ENCODE measurements around the gene GPR31. TPM values are rescaled to one million over a fixed set of nuclear protein-coding genes. Genes with fewer than 3 reads are reported as not detected.
"Not testable (repeated sequence)": the region's sequence is repeated elsewhere in the genome, so short reads cannot be mapped to it uniquely, and the experiment has no call there.

GPR31 gene
- total RNA-seq = not detected

- ChIA-PET POLR2A (no interaction called here), CTCF (no interaction called here)
- Mint-ChIP-seq H3K9me3 (ENCODE audit: insufficient read depth) (no peaks in the 10 kb centered on the region), H3K4me3 (no peak within 1 kb of the TSS), H3K36me3 (ENCODE audit: low read depth) (no peaks in the 10 kb centered on the region), H3K4me1 (ENCODE audit: low read depth) (peaks cover 9% of the 10 kb centered on the region), H3K27ac (no peak within 1 kb of the TSS), H3K27me3 (ENCODE audit: low read depth) (peaks cover 8% of the 10 kb centered on the region)
- DNase-seq = no peak
- no peak for ATAC-seq
These were observed at the start of gene GPR31 for GRCh38 chr6:167157863-167158262. TSS of gene GPR31 (minus strand) at chr6:167157980. CDS start at chr6:167157831, 149 bp downstream.

GRCh38 chr6:167207527-167207926 is 49.7 kb upstream of the GPR31 start:
- POLR2A ChIA-PET = no interaction called here
- H3K27ac Mint-ChIP-seq = no peak overlapping the region
- no peaks in the 10 kb centered on the region for H3K4me1 Mint-ChIP-seq (ENCODE audit: low read depth)
- ATAC-seq (no peak), DNase-seq (no peak)
- H3K4me3 Mint-ChIP-seq = no peak overlapping the region
- H3K27me3 Mint-ChIP-seq (ENCODE audit: low read depth) = no peaks in the 10 kb centered on the region
- CTCF ChIA-PET = no interaction called here
- no peaks in the 10 kb centered on the region for H3K9me3 Mint-ChIP-seq (ENCODE audit: insufficient read depth)
- no peaks in the 10 kb centered on the region for H3K36me3 Mint-ChIP-seq (ENCODE audit: low read depth)

GRCh38 chr6:167205316-167205715 is 47.5 kb upstream of the GPR31 start:
- DNase-seq; CTCF ChIA-PET; H3K36me3 Mint-ChIP-seq (ENCODE audit: low read depth); H3K4me3 Mint-ChIP-seq; H3K27ac Mint-ChIP-seq; H3K4me1 Mint-ChIP-seq (ENCODE audit: low read depth); H3K9me3 Mint-ChIP-seq (ENCODE audit: insufficient read depth); ATAC-seq; H3K27me3 Mint-ChIP-seq (ENCODE audit: low read depth); POLR2A ChIA-PET: not testable (repeated sequence)

- H3K4me3 Mint-ChIP-seq; H3K9me3 Mint-ChIP-seq (ENCODE audit: insufficient read depth); H3K27me3 Mint-ChIP-seq (ENCODE audit: low read depth); H3K4me1 Mint-ChIP-seq (ENCODE audit: low read depth); H3K36me3 Mint-ChIP-seq (ENCODE audit: low read depth); CTCF ChIA-PET; DNase-seq; ATAC-seq; H3K27ac Mint-ChIP-seq; POLR2A ChIA-PET: not testable (repeated sequence)
These were observed 46.2 kb upstream of the GPR31 start for GRCh38 chr6:167204059-167204348.

- not testable (repeated sequence) for H3K9me3 Mint-ChIP-seq (ENCODE audit: insufficient read depth)
These were observed 45.7 kb upstream of the GPR31 start for GRCh38 chr6:167203261-167204058.

GRCh38 chr6:167202613-167203012 is 44.8 kb upstream of the GPR31 start:
- H3K27ac Mint-ChIP-seq; H3K4me3 Mint-ChIP-seq; H3K36me3 Mint-ChIP-seq (ENCODE audit: low read depth); CTCF ChIA-PET; DNase-seq; H3K4me1 Mint-ChIP-seq (ENCODE audit: low read depth); POLR2A ChIA-PET; ATAC-seq; H3K9me3 Mint-ChIP-seq (ENCODE audit: insufficient read depth): not testable (repeated sequence)
- H3K27me3 Mint-ChIP-seq (ENCODE audit: low read depth) = peaks cover 13% of the 10 kb centered on the region

More at GRCh38 chr6:167203261-167204058, 45.7 kb upstream of the GPR31 start:
- H3K27ac Mint-ChIP-seq; H3K36me3 Mint-ChIP-seq (ENCODE audit: low read depth); H3K4me1 Mint-ChIP-seq (ENCODE audit: low read depth); H3K27me3 Mint-ChIP-seq (ENCODE audit: low read depth); POLR2A ChIA-PET; CTCF ChIA-PET; ATAC-seq; DNase-seq; H3K4me3 Mint-ChIP-seq: not testable (repeated sequence)

- POLR2A ChIA-PET = no interaction called here
- no peak overlapping the region for H3K4me3 Mint-ChIP-seq
- DNase-seq = no peak
- CTCF ChIA-PET = no interaction called here
- H3K27me3 Mint-ChIP-seq (ENCODE audit: low read depth) = peaks cover 24% of the 10 kb centered on the region
- no peaks in the 10 kb centered on the region for H3K36me3 Mint-ChIP-seq (ENCODE audit: low read depth)
- no peak for ATAC-seq
- H3K27ac Mint-ChIP-seq = no peak overlapping the region
- no peaks in the 10 kb centered on the region for H3K4me1 Mint-ChIP-seq (ENCODE audit: low read depth)
- H3K9me3 Mint-ChIP-seq (ENCODE audit: insufficient read depth) = no peaks in the 10 kb centered on the region
These were observed 43.0 kb upstream of the GPR31 start for GRCh38 chr6:167200806-167201205.

- DNase-seq; CTCF ChIA-PET; ATAC-seq; H3K4me3 Mint-ChIP-seq; H3K27ac Mint-ChIP-seq; H3K36me3 Mint-ChIP-seq (ENCODE audit: low read depth); H3K4me1 Mint-ChIP-seq (ENCODE audit: low read depth); POLR2A ChIA-PET; H3K9me3 Mint-ChIP-seq (ENCODE audit: insufficient read depth): not testable (repeated sequence)
- peaks cover 26% of the 10 kb centered on the region for H3K27me3 Mint-ChIP-seq (ENCODE audit: low read depth)
These were observed 38.3 kb upstream of the GPR31 start for GRCh38 chr6:167195941-167196610.

GRCh38 chr6:167193515-167194125 is 35.8 kb upstream of the GPR31 start:
- H3K27ac Mint-ChIP-seq; POLR2A ChIA-PET; H3K4me1 Mint-ChIP-seq (ENCODE audit: low read depth); H3K36me3 Mint-ChIP-seq (ENCODE audit: low read depth); DNase-seq; H3K9me3 Mint-ChIP-seq (ENCODE audit: insufficient read depth); H3K4me3 Mint-ChIP-seq; CTCF ChIA-PET; ATAC-seq: not testable (repeated sequence)
- H3K27me3 Mint-ChIP-seq (ENCODE audit: low read depth) = peaks cover 26% of the 10 kb centered on the region

- CTCF ChIA-PET; DNase-seq; H3K27ac Mint-ChIP-seq; H3K9me3 Mint-ChIP-seq (ENCODE audit: insufficient read depth); H3K27me3 Mint-ChIP-seq (ENCODE audit: low read depth); POLR2A ChIA-PET; H3K36me3 Mint-ChIP-seq (ENCODE audit: low read depth); H3K4me1 Mint-ChIP-seq (ENCODE audit: low read depth); H3K4me3 Mint-ChIP-seq; ATAC-seq: not testable (repeated sequence)
These were observed 33.3 kb upstream of the GPR31 start for GRCh38 chr6:167191043-167191583.

GRCh38 chr6:167187275-167187674 is 29.5 kb upstream of the GPR31 start:
- H3K4me1 Mint-ChIP-seq (ENCODE audit: low read depth); CTCF ChIA-PET; H3K27ac Mint-ChIP-seq; H3K4me3 Mint-ChIP-seq; H3K36me3 Mint-ChIP-seq (ENCODE audit: low read depth); DNase-seq; H3K27me3 Mint-ChIP-seq (ENCODE audit: low read depth); ATAC-seq; POLR2A ChIA-PET; H3K9me3 Mint-ChIP-seq (ENCODE audit: insufficient read depth): not testable (repeated sequence)

GRCh38 chr6:167185101-167185500 is 27.3 kb upstream of the GPR31 start:
- CTCF ChIA-PET; ATAC-seq; POLR2A ChIA-PET; H3K27me3 Mint-ChIP-seq (ENCODE audit: low read depth); H3K4me1 Mint-ChIP-seq (ENCODE audit: low read depth); H3K4me3 Mint-ChIP-seq; H3K9me3 Mint-ChIP-seq (ENCODE audit: insufficient read depth); H3K36me3 Mint-ChIP-seq (ENCODE audit: low read depth); H3K27ac Mint-ChIP-seq; DNase-seq: not testable (repeated sequence)
